Ovary (tissue), 9 donors: ENCODE measurements around the gene ATP6AP1. TPM values are rescaled to one million over a fixed set of nuclear protein-coding genes. Genes with fewer than 3 reads are reported as not detected.
A peak's percentile ranks its signal among the peaks of the same experiment; 100 is the strongest.

Experiments
- DNase-seq, 5 donors: peaks; one replicate each; pipeline ENCODE4 v3.0.0-alpha.2; 2019 to 2020
- H3K27ac ChIP-seq, 2 donors: fragments of 200-600 bp; one replicate each; pipeline versions ENCODE4 v1.5.1 to v1.8.0; 2019 to 2022
- H3K27me3 ChIP-seq: fragments of 200-600 bp; one replicate; pipeline ENCODE4 v1.8.0; 2022
- H3K36me3 ChIP-seq: fragments of 200-600 bp; sonication (generic); one replicate; pipeline ENCODE4 v1.5.1; 2019
- H3K4me1 ChIP-seq: one replicate; pipeline ENCODE4 v1.8.1; 2013; ENCODE audit warnings: mild to moderate bottlenecking, moderate library complexity; ENCODE audit not compliant: insufficient read depth
- H3K4me3 ChIP-seq: fragments of 200-600 bp; sonication (generic); one replicate; pipeline ENCODE4 v1.5.1; 2017
- H3K9me3 ChIP-seq, 2 donors: fragments of 200-600 bp in 1 of 2; sonication (generic) in 1 of 2; one replicate each; pipeline versions ENCODE4 v1.5.1 to v1.8.1; 2013 to 2019; ENCODE audit warnings: mild to moderate bottlenecking in 1 of 2, moderate library complexity in 1 of 2
- CTCF ChIP-seq, 3 donors: fragments of 450-650 bp in 2 of 3; fragments of 200-600 bp in 1 of 3; IDR thresholded peaks; one replicate each; pipeline versions ENCODE4 v1.5.1 to v1.8.0; 2016 to 2022; ENCODE audit warnings: antibody characterized with exemption in 3 of 3, mild to moderate bottlenecking in 1 of 3
- EP300 ChIP-seq: sonication (generic); formaldehyde crosslinking; IDR thresholded peaks from one replicate; pipeline ENCODE4 v1.6.1; 2017; ENCODE audit warnings: antibody characterized with exemption
- POLR2A ChIP-seq: fragments of 450-650 bp; IDR thresholded peaks from one replicate; pipeline ENCODE4 v1.6.1; 2017; ENCODE audit warnings: antibody characterized with exemption, mild to moderate bottlenecking, moderate library complexity
- WGBS, 3 donors: extraction: QIAGEN DNeasy Blood & Tissue Kit in 1 of 3; methylation state at CpG; one replicate each; pipeline versions ENCODE4 v1.1.5 to v1.1.7; 2013 to 2017; 5-methylcytosine and 5-hydroxymethylcytosine counted together
- intact Hi-C, 4 donors: fragments of 100-400 bp; cut with DNase I; formaldehyde crosslinking; loops; one replicate each; pipeline versions ENCODE4 v1.11.0 to v1.15.1; 2022 to 2023
- polyA plus RNA-seq, 2 donors: library from polyadenylated mRNA; stranded (reverse); fragments of 200-250 nt in 1 of 2; fragments of 350-450 nt in 1 of 2; fragmentation: Illumina TruSeq in 1 of 2; extraction: RNeasy Lipid Tissue Mini Kit (QIAGEN cat#74804) in 1 of 2; gene quantifications; one replicate each; pipeline ENCODE4 v1.2.3, GENCODE V29; 2013 to 2014
- total RNA-seq, 7 donors: library from RNA; depleted of rRNA in 2 of 7; stranded (reverse); fragments of >200 nt in 2 of 7; fragmentation: NEBNext Ultra II Directional in 3 of 7; extraction: Animal tissue kit (Norgen Biotek cat#: 25700) in 3 of 7; gene quantifications; one replicate each; pipeline versions ENCODE4 v1.1.0 to v1.2.4, GENCODE V29; 2016 to 2023
- donor health status: DM: no; HTN: no; CAD: no; lungs with moderate emphysema.
- donor health status: DM: no; HTN: no; CAD: no.
- donor health status: Bipolar disorder and iron deficiency.
- donor health status: DM: yes; HTN: yes; CAD: no.
- donor health status: DM: no; HTN: no; CAD: no.
- donor health status: DM: yes; HTN: yes; CAD: no.

Gene ATP6AP1
- total and polyA plus RNA-seq, 9 donors = 29.6 to 77.8 (median 58.6) TPM

GRCh38 chrX:154396973-154397887, 31.2 kb upstream of the ATP6AP1 start:
- H3K9me3 ChIP-seq = no peaks in the 10 kb centered on the region
- 31 to 53% (median 32%) methylated on average over 51 to 53 of the region's 53 CpGs for WGBS, 3 donors
- H3K4me1 ChIP-seq = no peaks in the 10 kb centered on the region
- H3K27me3 ChIP-seq = no peaks in the 10 kb centered on the region
- H3K27ac ChIP-seq = peak overlapping the region; percentile 83 to 96
- H3K36me3 ChIP-seq = no peaks in the 10 kb centered on the region
- peak overlapping the region; percentile 36 for H3K4me3 ChIP-seq
- intact Hi-C loops = no loop called here
- no peak for TF ChIP-seq CTCF (IDR thresholded peaks at IDR 0.05)
- TF ChIP-seq POLR2A = peak; percentile 53
- DNase-seq = peak; percentile 78 to 88 (median 83)

- Histone ChIP-seq H3K4me3 (peak within 1 kb of the TSS; percentile 84), H3K36me3 (no peaks in the 10 kb centered on the region), H3K4me1 (no peaks in the 10 kb centered on the region), H3K27me3 (no peaks in the 10 kb centered on the region), H3K9me3 (no peaks in the 10 kb centered on the region), H3K27ac (peak within 1 kb of the TSS; percentile 83 to 96)
- intact Hi-C loops = no loop called here
- 34 to 44% (median 41%) methylated on average over 69 of the region's 69 CpGs for WGBS, 3 donors
- DNase-seq = peak; percentile 94 to 95 (median 94)
- TF ChIP-seq POLR2A (peak; percentile 90), CTCF (IDR thresholded peaks at IDR 0.05) (no peak), EP300 (peak; percentile 45)
Observed at GRCh38 chrX:154397888-154398667, 30.4 kb upstream of the ATP6AP1 start, which contains the start of gene RPL10. TSS of gene RPL10 (plus strand) at chrX:154398377. CDS start at chrX:154398520, 143 bp downstream.

GRCh38 chrX:154398668-154399526, 29.6 kb upstream of the ATP6AP1 start:
- H3K4me3 ChIP-seq = peak overlapping the region; percentile 84
- no peaks in the 10 kb centered on the region for H3K27me3 ChIP-seq
- 33 to 46% (median 45%) methylated on average over 49 of the region's 49 CpGs for WGBS, 3 donors
- TF ChIP-seq CTCF (IDR thresholded peaks at IDR 0.05) (peak; percentile 50 to 77 (median 51)), POLR2A (no peak)
- intact Hi-C loops = no loop called here
- peak overlapping the region; percentile 81 to 96 for H3K27ac ChIP-seq
- peak; percentile 77 to 90 (median 86) for DNase-seq
- no peaks in the 10 kb centered on the region for H3K36me3 ChIP-seq
- H3K9me3 ChIP-seq = no peaks in the 10 kb centered on the region
- H3K4me1 ChIP-seq = no peaks in the 10 kb centered on the region
